Endodermal cell (in vitro differentiated cells): ENCODE results near the gene PRKCZ. TPM values are rescaled to one million over a fixed set of nuclear protein-coding genes. Genes with fewer than 3 reads are reported as not detected.
A peak's percentile ranks its signal among the peaks of the same experiment; 100 is the strongest.

Experiments used
- DNase-seq: peaks from one replicate; pipeline ENCODE4 v3.0.0-alpha.2; 2017
- H3K27ac ChIP-seq: 2 replicates; pipeline ENCODE4 v1.5.1; 2013; ENCODE audit warnings: mild to moderate bottlenecking, low read depth, low read length, moderate library complexity
- H3K27me3 ChIP-seq: 2 replicates; pipeline ENCODE4 v1.6.1; 2013; ENCODE audit warnings: mild to moderate bottlenecking, low read length, moderate library complexity; ENCODE audit not compliant: insufficient read depth, control insufficient read depth, poor library complexity, severe bottlenecking
- H3K36me3 ChIP-seq: 2 replicates; pipeline ENCODE4 v1.7.0; 2013; ENCODE audit warnings: mild to moderate bottlenecking, low read length, moderate library complexity; ENCODE audit not compliant: control insufficient read depth, insufficient read depth
- H3K4me1 ChIP-seq: one replicate; pipeline ENCODE4 v1.7.0; 2013; ENCODE audit warnings: low read length; ENCODE audit not compliant: control insufficient read depth, insufficient read depth
- H3K4me3 ChIP-seq: 2 replicates; pipeline ENCODE4 v1.5.1; 2013; ENCODE audit warnings: mild to moderate bottlenecking, low read length, moderate library complexity
- H3K9ac ChIP-seq: 2 replicates; pipeline ENCODE4 v1.6.1; 2013; ENCODE audit warnings: mild to moderate bottlenecking, low read length, moderate library complexity; ENCODE audit not compliant: poor library complexity, severe bottlenecking; ENCODE audit errors: extremely low read depth
- H3K9me3 ChIP-seq: 2 replicates; pipeline ENCODE4 v1.6.1; 2013; ENCODE audit warnings: mild to moderate bottlenecking, low read length, moderate library complexity; ENCODE audit not compliant: control insufficient read depth
- H3K27ac Mint-ChIP-seq: 2 replicates; pipeline ENCODE4 v1.8.0; 2020; ENCODE audit warnings: mixed read lengths
- H3K27me3 Mint-ChIP-seq: 2 replicates; pipeline ENCODE4 v1.8.0; 2021; ENCODE audit warnings: mild to moderate bottlenecking, mixed read lengths; ENCODE audit not compliant: insufficient read depth
- H3K36me3 Mint-ChIP-seq: 2 replicates; pipeline ENCODE4 v1.8.0; 2020; ENCODE audit warnings: low read depth, mixed read lengths
- H3K4me1 Mint-ChIP-seq: 2 replicates; pipeline ENCODE4 v1.8.0; 2020; ENCODE audit warnings: mixed read lengths
- H3K4me3 Mint-ChIP-seq: 2 replicates; pipeline ENCODE4 v1.8.0; 2020; ENCODE audit warnings: mild to moderate bottlenecking, moderate library complexity, mixed read lengths
- H3K9me3 Mint-ChIP-seq: 2 replicates; pipeline ENCODE4 v1.8.0; 2020; ENCODE audit warnings: mild to moderate bottlenecking, mixed read lengths
- WGBS, 2 experiments: methylation state at CpG; one replicate each; pipeline versions ENCODE4 v1.1.5 to v1.1.7; 2013; ENCODE audit warnings: missing lambda C conversion rate in 2 of 2, mixed read lengths in 1 of 2; ENCODE audit not compliant: insufficient coverage in 1 of 2, insufficient read length in 1 of 2; 5-methylcytosine and 5-hydroxymethylcytosine counted together
- total RNA-seq, 2 donors: library from RNA; stranded (reverse); fragmentation: NEBNext Ultra II Directional in 1 of 2; extraction: Animal tissue kit (Norgen Biotek cat#: 25700) in 1 of 2; gene quantifications; 2 replicates in 1 of 2; 3 replicates in 1 of 2; pipeline ENCODE4 v1.2.1, GENCODE V29; 2021
- TF ChIP-seq, protein P1 (sequence below): fragments of 200-600 bp; sonication (generic); conservative IDR thresholded peaks from 2 replicates; pipeline ENCODE4 v1.5.0; 2021; ENCODE audit warnings: antibody characterized with exemption, mild to moderate bottlenecking

The PRKCZ gene
- total RNA-seq, 2 donors from 2014 or later, result 49.9 to 68.5 TPM

- 92 to 100% methylated on average over 10 to 14 of the region's 14 CpGs for WGBS, 2 experiments
- peaks cover 11% of the 10 kb centered on the region for H3K9me3 Mint-ChIP-seq
- H3K4me1 Mint-ChIP-seq, result no peaks in the 10 kb centered on the region
- Histone ChIP-seq H3K27me3 (no peaks in the 10 kb centered on the region), H3K36me3 (peaks cover 4% of the 10 kb centered on the region), H3K4me1 (no peaks in the 10 kb centered on the region), H3K27ac (no peak overlapping the region), H3K4me3 (no peak overlapping the region), H3K9me3 (no peaks in the 10 kb centered on the region), H3K9ac (no peak overlapping the region)
- DNase-seq, result no peak
- no peak overlapping the region for H3K4me3 Mint-ChIP-seq
- peaks cover 46% of the 10 kb centered on the region for H3K36me3 Mint-ChIP-seq
- TF ChIP-seq, protein P1, sequence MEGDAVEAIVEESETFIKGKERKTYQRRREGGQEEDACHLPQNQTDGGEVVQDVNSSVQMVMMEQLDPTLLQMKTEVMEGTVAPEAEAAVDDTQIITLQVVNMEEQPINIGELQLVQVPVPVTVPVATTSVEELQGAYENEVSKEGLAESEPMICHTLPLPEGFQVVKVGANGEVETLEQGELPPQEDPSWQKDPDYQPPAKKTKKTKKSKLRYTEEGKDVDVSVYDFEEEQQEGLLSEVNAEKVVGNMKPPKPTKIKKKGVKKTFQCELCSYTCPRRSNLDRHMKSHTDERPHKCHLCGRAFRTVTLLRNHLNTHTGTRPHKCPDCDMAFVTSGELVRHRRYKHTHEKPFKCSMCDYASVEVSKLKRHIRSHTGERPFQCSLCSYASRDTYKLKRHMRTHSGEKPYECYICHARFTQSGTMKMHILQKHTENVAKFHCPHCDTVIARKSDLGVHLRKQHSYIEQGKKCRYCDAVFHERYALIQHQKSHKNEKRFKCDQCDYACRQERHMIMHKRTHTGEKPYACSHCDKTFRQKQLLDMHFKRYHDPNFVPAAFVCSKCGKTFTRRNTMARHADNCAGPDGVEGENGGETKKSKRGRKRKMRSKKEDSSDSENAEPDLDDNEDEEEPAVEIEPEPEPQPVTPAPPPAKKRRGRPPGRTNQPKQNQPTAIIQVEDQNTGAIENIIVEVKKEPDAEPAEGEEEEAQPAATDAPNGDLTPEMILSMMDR, result no peak
- H3K27me3 Mint-ChIP-seq, result no peaks in the 10 kb centered on the region
- H3K27ac Mint-ChIP-seq, result no peak overlapping the region
Measured at GRCh38 chr1:2166254-2166653, 116.0 kb downstream of the PRKCZ start.

DNA sequence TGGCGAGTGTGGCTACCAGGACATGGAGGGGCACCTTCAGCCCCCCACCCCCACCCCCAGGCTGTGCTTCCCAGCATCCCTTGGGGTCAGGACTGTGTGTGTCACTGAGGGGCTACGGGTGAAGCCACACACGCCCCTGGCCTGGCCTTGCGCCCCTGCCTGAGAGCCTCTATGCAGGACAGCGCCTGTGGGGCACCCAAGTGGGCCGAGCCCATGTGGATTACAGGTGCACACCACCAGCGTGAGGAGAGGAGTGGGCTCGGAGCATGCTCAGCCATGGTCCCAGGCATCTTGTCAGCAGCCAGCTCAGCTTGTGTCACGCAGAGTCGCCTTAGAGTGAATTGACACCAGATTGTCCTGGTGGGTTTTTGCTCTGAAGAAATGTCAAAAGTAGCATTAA, 116.5 kb downstream of the PRKCZ start:
- no peaks in the 10 kb centered on the region for H3K27me3 ChIP-seq
- no peak for DNase-seq
- 95 to 100% methylated on average over 3 to 10 of the region's 10 CpGs for WGBS, 2 experiments

GRCh38 chr1:2168090-2168489, 117.9 kb downstream of the PRKCZ start:
- TF ChIP-seq, protein P1, result no peak
- no peak overlapping the region for H3K4me3 Mint-ChIP-seq

More for the DNA sequence above, 116.5 kb downstream of the PRKCZ start:
- Histone ChIP-seq H3K27ac (no peak overlapping the region), H3K9me3 (no peaks in the 10 kb centered on the region), H3K4me1 (no peaks in the 10 kb centered on the region), H3K4me3 (no peak overlapping the region), H3K36me3 (peaks cover 4% of the 10 kb centered on the region), H3K9ac (no peak overlapping the region)
- no peak overlapping the region for H3K27ac Mint-ChIP-seq
- H3K4me1 Mint-ChIP-seq, result no peaks in the 10 kb centered on the region
- H3K36me3 Mint-ChIP-seq, result peaks cover 46% of the 10 kb centered on the region
- H3K4me3 Mint-ChIP-seq, result no peak overlapping the region
- H3K9me3 Mint-ChIP-seq, result peaks cover 11% of the 10 kb centered on the region
- TF ChIP-seq, protein P1, result no peak
- H3K27me3 Mint-ChIP-seq, result no peaks in the 10 kb centered on the region

More at GRCh38 chr1:2168090-2168489, 117.9 kb downstream of the PRKCZ start:
- H3K4me1 Mint-ChIP-seq, result no peaks in the 10 kb centered on the region
- Histone ChIP-seq H3K4me1 (no peaks in the 10 kb centered on the region), H3K4me3 (no peak overlapping the region), H3K36me3 (peaks cover 4% of the 10 kb centered on the region), H3K9me3 (no peaks in the 10 kb centered on the region), H3K27ac (no peak overlapping the region), H3K27me3 (no peaks in the 10 kb centered on the region), H3K9ac (no peak overlapping the region)
- H3K27me3 Mint-ChIP-seq, result no peaks in the 10 kb centered on the region
- no peak for DNase-seq
- peak overlapping the region; percentile 53 for H3K27ac Mint-ChIP-seq
- peaks cover 46% of the 10 kb centered on the region for H3K36me3 Mint-ChIP-seq
- 93 to 94% methylated on average over 13 of the region's 13 CpGs for WGBS, 2 experiments
- H3K9me3 Mint-ChIP-seq, result peaks cover 8% of the 10 kb centered on the region
